ENCODE measurements around the gene NOL6. TPM values are rescaled to one million over a fixed set of nuclear protein-coding genes. Genes with fewer than 3 reads are reported as not detected.

Gene NOL6
- total RNA-seq, 2 donors from 2014 or later: 20.8 to 34.9 TPM

DNA sequence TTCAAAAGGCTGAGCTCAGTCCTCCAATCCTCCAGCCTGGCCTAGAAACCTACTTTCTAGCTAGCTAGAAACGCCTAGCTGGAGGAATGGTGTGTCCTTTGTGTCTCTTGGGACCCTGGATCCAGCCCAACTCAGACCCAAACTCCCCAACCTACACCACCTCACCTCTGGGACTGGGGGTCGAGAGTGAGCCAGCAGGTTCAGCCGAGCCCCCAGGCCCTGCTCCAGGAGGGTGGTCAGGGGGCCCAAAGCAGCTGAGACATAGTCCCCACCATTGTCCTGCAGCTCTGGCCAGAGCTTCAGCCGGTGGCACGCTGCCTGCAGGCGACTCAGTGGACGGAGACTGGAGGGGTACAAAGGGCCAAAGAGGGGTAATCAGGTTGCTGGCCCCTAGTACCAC, 6.2 kb downstream of the NOL6 start:
- Histone ChIP-seq H3K4me3 (no peak overlapping the region), H3K36me3 (peaks cover 71% of the 10 kb centered on the region), H3K27ac (no peak overlapping the region), H3K27me3 (replicated peaks; ENCODE audit: insufficient read depth) (no peaks in the 10 kb centered on the region), H3K4me1 (ENCODE audit: control insufficient read depth in 1 of 2, low read depth in 2 of 2) (peaks cover under 1 to 10% of the 10 kb centered on the region in 2 donors), H3K9me3 (no peaks in the 10 kb centered on the region)
- DNase-seq (ENCODE audit: low spot score): no peak
- no peak for ATAC-seq (ENCODE audit: insufficient number of reproducible peaks, low FRiP score, low read depth)
- TF ChIP-seq, protein P1, sequence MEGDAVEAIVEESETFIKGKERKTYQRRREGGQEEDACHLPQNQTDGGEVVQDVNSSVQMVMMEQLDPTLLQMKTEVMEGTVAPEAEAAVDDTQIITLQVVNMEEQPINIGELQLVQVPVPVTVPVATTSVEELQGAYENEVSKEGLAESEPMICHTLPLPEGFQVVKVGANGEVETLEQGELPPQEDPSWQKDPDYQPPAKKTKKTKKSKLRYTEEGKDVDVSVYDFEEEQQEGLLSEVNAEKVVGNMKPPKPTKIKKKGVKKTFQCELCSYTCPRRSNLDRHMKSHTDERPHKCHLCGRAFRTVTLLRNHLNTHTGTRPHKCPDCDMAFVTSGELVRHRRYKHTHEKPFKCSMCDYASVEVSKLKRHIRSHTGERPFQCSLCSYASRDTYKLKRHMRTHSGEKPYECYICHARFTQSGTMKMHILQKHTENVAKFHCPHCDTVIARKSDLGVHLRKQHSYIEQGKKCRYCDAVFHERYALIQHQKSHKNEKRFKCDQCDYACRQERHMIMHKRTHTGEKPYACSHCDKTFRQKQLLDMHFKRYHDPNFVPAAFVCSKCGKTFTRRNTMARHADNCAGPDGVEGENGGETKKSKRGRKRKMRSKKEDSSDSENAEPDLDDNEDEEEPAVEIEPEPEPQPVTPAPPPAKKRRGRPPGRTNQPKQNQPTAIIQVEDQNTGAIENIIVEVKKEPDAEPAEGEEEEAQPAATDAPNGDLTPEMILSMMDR (IDR thresholded peaks at IDR 0.05): no peak

DNA sequence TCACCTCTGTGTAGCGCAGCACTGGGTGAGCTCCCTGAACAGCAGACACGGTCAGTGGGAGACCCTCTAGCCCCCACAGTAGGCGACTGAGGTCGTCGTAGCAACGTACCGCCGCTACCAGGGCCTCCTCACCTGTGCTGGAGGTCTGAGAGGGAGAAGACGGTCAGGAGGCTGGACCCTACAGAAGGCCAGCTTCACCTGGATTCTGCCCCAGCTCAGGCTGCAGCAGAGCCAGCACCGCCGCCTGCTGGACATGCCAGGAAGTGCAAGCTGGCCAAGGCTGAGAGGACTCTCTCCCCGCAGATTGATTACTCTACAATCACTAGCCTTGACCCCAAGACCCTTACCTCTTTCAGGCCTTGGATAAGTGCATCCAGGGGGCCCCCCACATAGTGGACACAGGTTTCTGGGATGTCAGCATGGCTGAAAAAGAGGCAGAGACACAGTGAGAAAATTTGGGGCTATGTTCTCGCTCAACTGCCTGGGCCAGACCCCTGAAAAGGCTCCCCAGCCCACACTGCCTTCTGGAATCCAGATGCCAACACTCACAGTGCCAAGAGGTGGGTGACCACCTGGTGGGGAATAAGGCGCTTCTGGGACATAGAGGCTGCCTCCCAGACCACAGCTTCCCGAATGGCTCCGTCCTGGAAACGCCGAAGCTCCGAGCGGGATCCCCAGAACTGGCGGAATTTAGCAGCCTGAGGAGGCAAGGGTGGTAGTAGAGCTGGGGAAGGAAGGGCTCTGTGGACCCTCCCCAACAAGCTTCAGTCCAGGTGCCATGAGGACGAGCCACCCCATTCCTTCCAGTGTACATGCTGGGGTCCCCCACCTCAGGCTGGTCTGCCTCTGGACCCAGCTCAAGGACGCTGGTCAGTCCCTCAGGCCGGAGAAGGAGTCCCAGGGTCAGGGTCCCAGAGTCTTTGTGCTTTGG, 6.9 kb downstream of the NOL6 start:
- H3K27ac ChIP-seq: no peak overlapping the region
- H3K4me3 ChIP-seq: no peak overlapping the region
- H3K27me3 ChIP-seq (replicated peaks; ENCODE audit: insufficient read depth): no peaks in the 10 kb centered on the region
- peaks cover 0 to 3% of the 10 kb centered on the region in 2 donors for H3K4me1 ChIP-seq (ENCODE audit: control insufficient read depth in 1 of 2, low read depth in 2 of 2)
- no peaks in the 10 kb centered on the region for H3K9me3 ChIP-seq
- TF ChIP-seq, protein P1 (IDR thresholded peaks at IDR 0.05): peak; percentile 96
- DNase-seq (ENCODE audit: low spot score) (no peak), ATAC-seq (ENCODE audit: insufficient number of reproducible peaks, low FRiP score, low read depth) (no peak)
- peaks cover 78% of the 10 kb centered on the region for H3K36me3 ChIP-seq

DNA sequence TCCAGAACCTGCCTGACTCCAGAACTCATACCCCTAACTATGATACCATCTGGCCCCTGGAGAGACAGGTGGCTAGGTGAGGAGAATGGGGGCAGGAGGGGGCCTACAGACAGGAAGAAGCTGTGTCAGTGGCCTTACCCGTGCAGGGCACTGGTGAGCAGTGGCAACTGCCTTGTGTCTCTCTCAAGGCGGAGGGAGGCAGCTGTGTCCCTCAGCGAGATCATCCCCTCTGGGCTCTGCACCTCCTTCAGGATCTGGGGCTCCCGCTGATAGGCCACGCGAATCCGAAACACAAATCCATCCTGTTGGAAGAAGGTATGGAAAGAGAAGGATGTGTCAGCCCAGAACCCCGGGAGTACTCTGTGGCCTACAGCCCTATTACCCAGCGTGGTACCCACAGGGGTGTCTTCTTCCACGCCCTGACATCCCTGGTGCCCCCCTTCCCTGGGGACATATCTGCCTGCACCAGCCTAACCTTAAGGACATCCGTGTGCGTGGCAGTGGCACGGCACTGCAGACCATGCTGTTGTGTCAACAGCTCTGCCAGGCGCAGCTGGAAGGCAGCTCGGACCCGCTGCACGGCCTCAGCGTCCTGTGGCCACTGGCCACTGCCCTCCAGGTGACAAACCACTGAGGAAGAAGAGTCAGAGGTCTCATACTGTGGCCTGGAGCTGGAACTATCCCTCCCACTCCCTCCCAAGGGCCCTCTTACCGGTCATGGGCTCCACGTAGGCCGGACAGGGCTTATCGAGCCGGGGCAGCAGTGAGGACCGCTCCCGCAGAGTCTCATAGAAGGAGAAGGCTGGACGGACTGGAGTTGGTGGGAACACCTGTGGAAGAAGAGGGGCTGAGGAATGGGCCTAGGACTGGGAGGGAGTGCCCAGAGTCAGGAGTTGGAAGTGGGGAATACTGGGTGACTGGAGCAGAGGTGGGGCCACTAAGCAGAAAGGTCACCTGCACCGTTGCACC, 7.8 kb downstream of the NOL6 start:
- no peaks in the 10 kb centered on the region for H3K9me3 ChIP-seq
- no peak for ATAC-seq (ENCODE audit: insufficient number of reproducible peaks, low FRiP score, low read depth)
- TF ChIP-seq, protein P1 (IDR thresholded peaks at IDR 0.05): no peak
- no peak for DNase-seq (ENCODE audit: low spot score)
- H3K27me3 ChIP-seq (replicated peaks; ENCODE audit: insufficient read depth): no peaks in the 10 kb centered on the region
- no peak overlapping the region for H3K4me3 ChIP-seq
- H3K36me3 ChIP-seq: peaks cover 82% of the 10 kb centered on the region
- no peak overlapping the region for H3K27ac ChIP-seq
- no peaks in the 10 kb centered on the region for H3K4me1 ChIP-seq (ENCODE audit: control insufficient read depth in 1 of 2, low read depth in 2 of 2)

- DNase-seq (ENCODE audit: low spot score): no peak
- H3K27ac ChIP-seq: no peak overlapping the region
- H3K4me1 ChIP-seq (ENCODE audit: control insufficient read depth in 1 of 2, low read depth in 2 of 2): no peaks in the 10 kb centered on the region
- TF ChIP-seq, protein P1 (IDR thresholded peaks at IDR 0.05): no peak
- no peak for ATAC-seq (ENCODE audit: insufficient number of reproducible peaks, low FRiP score, low read depth)
- H3K9me3 ChIP-seq: no peaks in the 10 kb centered on the region
- peaks cover 82% of the 10 kb centered on the region for H3K36me3 ChIP-seq
- no peaks in the 10 kb centered on the region for H3K27me3 ChIP-seq (replicated peaks; ENCODE audit: insufficient read depth)
- no peak overlapping the region for H3K4me3 ChIP-seq
Observed at GRCh38 chr9:33465096-33465495, 8.6 kb downstream of the NOL6 start.

All from thoracic aorta (tissue), 2 donors.